ENCODE results near the gene CCDC57. TPM values are rescaled to one million over a fixed set of nuclear protein-coding genes. Genes with fewer than 3 reads are reported as not detected.
"Not testable (repeated sequence)": the region's sequence is repeated elsewhere in the genome, so short reads cannot be mapped to it uniquely, and the experiment has no call there.

CCDC57 gene
- 27.2 TPM for polyA plus RNA-seq (2012; ENCODE audit: insufficient read depth, insufficient read length)

DNA sequence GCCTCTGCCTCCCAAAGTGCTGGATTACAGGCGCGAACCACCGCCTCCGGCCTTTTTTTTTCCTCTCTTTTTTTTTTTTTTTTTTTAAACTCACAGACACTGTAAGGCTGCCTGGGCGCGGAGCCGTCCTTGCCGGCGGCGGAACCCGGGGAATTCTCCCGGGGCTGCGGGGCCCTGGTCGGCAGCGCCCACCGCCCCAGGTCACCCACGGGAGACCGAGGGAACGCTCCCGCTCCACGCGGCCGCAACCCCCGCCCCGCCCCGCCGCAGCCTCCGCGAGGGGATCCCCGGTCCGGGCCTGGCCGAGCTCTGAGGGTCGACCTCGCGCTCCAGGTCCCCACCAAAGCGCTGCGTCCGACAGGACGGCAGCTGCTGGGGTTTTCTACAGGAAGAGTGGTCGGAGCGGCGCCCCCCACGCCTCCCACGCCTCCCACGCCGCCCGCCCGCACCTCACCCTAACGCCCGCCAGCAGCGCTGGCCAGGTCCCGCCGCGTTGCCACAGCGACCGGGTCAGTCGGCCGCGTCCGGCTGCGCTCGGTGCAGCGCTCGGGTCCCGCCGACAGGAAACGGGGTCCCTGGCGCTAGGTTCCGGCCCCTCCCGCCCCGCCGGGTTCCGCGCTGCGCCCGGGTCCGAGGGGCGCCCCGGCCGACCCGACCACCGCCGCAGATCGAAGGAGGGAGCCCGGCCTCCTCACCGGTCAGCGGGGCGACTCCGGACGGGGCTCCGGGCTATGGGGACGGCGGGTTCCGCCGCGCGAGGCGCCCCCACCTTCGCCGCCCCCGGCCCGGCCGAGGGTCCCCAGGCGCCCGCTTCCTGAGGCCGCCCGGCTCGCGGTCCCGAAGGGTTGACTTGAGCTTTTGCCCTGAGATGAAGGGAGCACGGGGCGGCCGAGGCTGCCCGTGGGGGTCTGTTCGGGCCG, at the start of gene CCDC57:
Gene CCDC57, minus strand, starts transcription at position 512 of the 920 bp plus-strand sequence. CDS start 10,898 bp downstream, outside the sequence.
- peak within 1 kb of the TSS; percentile 62 for H3K4me3 ChIP-seq (ENCODE audit: low read length)
- no peak for DNase-seq (ENCODE audit: low read depth, low spot score)

DNA sequence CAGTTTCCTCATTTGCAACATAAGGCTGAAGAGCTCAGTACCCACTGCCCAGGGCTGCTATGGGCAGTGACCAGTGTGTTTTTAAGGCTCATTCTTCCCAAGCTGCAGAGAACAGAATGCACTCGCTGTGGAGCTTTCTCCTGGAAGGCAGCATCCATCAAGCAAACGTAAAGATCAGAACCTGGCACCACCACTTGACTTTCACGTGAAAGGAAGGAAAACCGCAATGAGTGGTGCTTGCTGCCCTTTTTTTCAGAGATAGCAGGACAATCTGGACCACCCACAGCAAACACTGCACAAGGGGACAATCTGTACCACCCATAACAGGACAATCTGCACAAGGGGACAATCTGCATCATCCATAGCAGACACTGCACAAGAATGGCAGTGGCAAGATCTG, 49.7 kb upstream of the CCDC57 start:
- no peak for DNase-seq (ENCODE audit: low read depth, low spot score)
- no peak overlapping the region for H3K4me3 ChIP-seq (ENCODE audit: low read length)

DNA sequence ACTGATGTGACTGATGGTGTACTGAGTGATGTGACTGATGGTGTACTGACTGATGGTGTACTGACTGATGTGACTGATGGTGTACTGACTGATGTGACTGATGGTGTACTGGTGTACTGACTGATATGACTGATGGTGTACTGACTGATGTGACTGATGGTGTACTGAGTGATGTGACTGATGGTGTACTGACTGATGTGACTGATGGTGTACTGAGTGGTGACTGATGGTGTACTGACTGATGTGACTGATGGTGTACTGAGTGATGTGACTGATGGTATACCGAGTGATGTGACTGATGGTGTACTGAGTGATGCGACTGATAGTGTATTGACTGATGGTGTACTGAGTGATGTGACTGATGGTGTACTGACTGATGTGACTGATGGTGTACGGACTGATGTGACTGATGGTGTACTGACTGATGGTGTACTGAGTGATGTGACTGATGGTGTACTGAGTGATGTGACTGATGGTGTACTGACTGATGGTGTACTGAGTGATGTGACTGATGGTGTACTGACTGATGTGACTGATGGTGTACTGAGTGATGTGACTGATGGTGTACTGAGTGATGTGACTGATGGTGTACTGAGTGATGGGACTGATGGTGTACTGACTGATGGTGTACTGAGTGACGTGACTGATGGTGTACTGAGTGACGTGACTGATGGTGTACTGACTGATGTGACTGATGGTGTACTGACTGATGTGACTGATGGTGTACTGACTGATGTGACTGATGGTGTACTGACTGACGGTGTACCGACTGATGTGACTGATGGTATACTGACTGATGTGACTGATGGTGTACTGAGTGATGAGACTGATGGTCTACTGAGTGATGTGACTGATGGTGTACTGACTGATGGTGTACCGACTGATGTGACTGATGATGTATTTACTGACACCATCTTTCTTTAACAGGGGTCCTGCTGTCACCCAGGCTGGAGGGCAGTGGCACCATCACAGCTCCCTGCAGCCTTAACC, 47.6 kb upstream of the CCDC57 start:
- not testable (repeated sequence) for H3K4me3 ChIP-seq (ENCODE audit: low read length); DNase-seq (ENCODE audit: low read depth, low spot score)

DNA sequence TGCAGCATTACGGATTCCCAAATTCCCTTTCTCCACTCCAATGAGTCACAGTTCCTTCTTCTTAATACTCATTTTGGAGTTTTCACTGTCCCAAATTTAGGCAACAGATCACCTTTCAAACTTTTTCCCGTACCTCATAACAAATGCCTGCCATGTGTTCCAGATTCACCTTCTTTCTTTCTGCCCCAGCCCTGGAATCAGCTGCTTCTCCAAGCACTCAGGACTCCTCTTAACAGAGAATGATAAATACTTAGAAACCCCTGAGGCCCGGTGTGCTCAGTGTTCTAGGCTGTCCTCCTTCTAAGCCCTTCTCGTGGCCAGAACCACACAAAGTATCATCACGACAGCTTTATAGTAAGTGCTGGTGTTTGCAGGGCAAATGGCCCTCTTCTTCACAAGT, 45.9 kb upstream of the CCDC57 start:
- H3K4me3 ChIP-seq (ENCODE audit: low read length): no peak overlapping the region
- DNase-seq (ENCODE audit: low read depth, low spot score): no peak

DNA sequence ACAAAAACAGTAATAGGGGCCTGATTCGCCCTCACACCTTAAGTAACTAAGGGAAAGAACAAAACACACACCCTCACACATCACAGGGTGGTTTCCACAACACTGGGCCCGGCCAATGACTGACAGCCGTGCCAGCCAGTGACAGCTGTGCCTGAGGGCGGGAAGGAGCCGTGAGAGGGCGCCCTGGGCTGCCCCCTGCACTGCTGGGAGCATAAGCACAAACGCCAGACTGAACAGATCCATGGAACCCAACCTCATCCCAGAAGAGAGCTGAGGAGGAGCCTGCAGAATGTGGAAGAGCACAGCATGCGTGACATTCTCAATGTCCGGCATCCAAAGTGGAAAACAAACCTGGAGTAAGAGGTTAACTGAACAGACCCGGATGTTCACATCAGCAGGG, 44.8 kb upstream of the CCDC57 start:
- DNase-seq (ENCODE audit: low read depth, low spot score): no peak
- no peak overlapping the region for H3K4me3 ChIP-seq (ENCODE audit: low read length)

- no peak for DNase-seq (ENCODE audit: low read depth, low spot score)
- H3K4me3 ChIP-seq (ENCODE audit: low read length): no peak overlapping the region
Observed at GRCh38 chr17:82256242-82256885, 43.7 kb upstream of the CCDC57 start.

DNA sequence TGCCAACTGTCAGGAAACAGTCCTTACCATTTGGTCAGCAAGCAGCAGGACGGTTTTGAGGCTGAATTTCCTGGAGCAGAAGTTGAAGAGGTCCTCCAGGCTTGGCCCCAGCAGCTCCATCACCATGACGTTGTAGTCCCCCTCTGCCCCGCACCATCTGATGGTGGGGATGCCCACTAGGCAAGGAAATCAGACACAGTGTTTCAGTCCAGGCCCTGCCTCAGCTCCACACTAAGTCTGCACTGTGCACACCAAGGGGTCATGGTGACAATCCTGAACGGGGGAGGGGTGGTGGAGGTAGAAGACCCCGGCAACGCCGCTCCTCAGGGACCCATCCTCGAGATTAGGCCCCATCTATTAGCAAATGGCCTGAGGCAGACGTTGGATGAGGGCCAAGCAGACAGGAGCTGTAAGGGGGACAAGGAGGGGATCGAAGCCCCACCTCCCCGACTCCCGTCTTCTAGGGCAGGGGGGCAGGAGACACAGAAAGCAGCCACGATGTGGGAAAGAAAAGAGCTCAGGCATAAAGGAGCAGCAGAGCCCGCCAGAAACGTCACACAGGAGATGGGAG, 42.8 kb upstream of the CCDC57 start:
- H3K4me3 ChIP-seq (ENCODE audit: low read length): no peak overlapping the region
- DNase-seq (ENCODE audit: low read depth, low spot score): no peak

DNA sequence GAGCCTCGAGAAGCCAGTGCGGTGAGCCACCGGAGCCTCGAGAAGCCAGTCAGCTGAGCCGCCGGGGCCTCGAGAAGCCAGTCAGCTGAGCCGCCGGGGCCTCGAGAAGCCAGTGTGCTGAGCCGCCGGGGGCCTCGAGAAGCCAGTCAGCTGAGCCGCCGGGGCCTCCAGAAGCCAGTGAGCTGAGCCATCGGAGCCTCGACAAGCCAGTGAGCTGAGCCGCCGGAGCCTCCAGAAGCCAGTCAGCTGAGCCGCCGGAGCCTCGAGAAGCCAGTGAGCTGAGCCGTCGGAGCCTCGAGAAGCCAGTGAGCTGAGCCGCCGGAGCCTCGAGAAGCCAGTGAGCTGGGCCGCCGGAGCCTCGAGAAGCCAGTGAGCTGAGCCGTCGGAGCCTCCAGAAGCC, 42.1 kb upstream of the CCDC57 start:
- H3K4me3 ChIP-seq (ENCODE audit: low read length); DNase-seq (ENCODE audit: low read depth, low spot score): not testable (repeated sequence)

- not testable (repeated sequence) for DNase-seq (ENCODE audit: low read depth, low spot score)
Observed at GRCh38 chr17:82254096-82254495, 41.5 kb upstream of the CCDC57 start.

DNA sequence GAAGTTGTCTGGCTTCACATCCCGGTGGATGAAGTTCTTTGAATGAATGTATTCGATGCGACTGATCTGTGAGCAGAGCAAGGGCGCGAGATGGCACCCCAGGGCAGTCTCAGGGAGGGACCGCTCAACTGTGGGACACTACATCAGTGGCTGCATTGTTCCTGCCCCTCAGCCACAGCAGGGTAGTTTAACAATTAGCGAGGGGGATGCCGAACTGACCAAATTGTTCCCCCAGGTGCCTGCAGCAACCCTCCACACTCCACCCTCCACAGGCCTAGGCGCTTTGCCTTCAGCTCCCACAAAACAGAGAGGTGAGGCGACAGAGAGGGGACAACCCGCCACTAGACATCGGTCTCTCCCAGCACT, 40.5 kb upstream of the CCDC57 start:
- DNase-seq (ENCODE audit: low read depth, low spot score): no peak
- no peak overlapping the region for H3K4me3 ChIP-seq (ENCODE audit: low read length)

More at GRCh38 chr17:82254096-82254495, 41.5 kb upstream of the CCDC57 start:
- H3K4me3 ChIP-seq (ENCODE audit: low read length): not testable (repeated sequence)

DNA sequence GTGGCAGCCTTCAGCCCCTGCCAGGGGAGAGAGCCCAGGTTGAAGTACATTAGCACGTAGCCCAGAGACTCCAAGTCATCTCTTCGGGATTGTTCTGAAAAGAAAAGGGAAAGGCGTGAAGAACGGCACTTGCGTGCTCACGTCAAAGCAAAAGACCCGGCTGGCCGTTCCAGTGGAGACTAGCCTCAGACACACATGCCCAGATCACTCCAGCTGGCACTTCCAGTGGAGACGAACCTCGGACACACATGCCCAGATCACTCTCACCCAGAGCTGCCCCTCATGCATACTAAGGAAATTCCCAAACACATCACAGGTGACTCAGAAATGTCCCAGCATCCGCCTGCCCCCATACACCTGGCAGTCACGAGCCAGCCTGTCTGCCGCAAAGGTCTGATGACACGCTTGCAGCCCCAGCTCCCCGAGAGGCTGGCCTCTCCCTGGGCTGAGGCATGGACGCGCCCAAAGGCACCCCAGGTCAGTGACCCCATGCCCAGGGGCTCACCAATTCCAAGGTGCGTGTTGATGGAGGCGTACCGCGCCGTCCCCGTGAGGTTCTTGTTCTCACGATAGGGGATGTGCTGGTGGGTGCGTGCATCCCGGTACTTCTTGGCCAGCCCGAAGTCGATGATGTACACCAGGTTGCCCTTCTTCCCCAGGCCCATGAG, 40.0 kb upstream of the CCDC57 start:
- H3K4me3 ChIP-seq (ENCODE audit: low read length): no peak overlapping the region
- DNase-seq (ENCODE audit: low read depth, low spot score): no peak

GRCh38 chr17:82250868-82251500, 38.3 kb upstream of the CCDC57 start:
- DNase-seq (ENCODE audit: low read depth, low spot score): no peak
- H3K4me3 ChIP-seq (ENCODE audit: low read length): no peak overlapping the region

DNA sequence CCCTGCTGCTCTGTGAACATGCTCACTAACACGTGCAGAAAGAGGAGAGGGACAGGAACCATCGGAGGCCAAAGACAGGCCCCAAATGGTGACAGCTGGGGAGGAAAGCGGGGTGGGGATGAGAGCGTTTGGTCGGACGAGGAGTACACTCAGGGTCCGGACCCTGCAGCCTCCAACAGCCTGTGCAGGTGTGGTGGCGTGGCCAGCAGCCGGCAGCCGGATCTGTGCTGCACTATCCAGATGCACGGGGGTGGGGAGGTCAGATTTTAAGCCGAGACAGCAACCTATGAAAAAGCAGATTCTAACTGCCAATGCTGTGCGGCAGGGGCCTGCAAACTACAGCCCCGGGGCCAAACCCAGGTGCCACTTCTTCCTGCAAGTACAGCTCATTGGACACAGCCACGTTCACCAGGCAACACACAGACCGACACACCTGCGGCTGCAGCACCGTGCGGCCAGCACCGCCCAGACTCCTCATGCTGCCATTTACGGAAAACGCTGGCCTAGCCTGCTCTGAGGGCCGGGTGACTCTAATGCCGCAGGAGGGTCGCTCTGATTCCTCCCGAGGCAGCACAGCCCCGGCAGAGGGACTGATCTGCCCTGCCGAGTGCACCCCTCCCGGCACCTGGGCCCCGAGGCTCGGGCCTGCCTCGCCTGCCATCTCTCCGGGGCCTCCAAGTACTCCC, 37.4 kb upstream of the CCDC57 start:
- DNase-seq (ENCODE audit: low read depth, low spot score): no peak
- H3K4me3 ChIP-seq (ENCODE audit: low read length): no peak overlapping the region

- no peak overlapping the region for H3K4me3 ChIP-seq (ENCODE audit: low read length)
- no peak for DNase-seq (ENCODE audit: low read depth, low spot score)
Observed at GRCh38 chr17:82248815-82249674, 36.4 kb upstream of the CCDC57 start.

DNA sequence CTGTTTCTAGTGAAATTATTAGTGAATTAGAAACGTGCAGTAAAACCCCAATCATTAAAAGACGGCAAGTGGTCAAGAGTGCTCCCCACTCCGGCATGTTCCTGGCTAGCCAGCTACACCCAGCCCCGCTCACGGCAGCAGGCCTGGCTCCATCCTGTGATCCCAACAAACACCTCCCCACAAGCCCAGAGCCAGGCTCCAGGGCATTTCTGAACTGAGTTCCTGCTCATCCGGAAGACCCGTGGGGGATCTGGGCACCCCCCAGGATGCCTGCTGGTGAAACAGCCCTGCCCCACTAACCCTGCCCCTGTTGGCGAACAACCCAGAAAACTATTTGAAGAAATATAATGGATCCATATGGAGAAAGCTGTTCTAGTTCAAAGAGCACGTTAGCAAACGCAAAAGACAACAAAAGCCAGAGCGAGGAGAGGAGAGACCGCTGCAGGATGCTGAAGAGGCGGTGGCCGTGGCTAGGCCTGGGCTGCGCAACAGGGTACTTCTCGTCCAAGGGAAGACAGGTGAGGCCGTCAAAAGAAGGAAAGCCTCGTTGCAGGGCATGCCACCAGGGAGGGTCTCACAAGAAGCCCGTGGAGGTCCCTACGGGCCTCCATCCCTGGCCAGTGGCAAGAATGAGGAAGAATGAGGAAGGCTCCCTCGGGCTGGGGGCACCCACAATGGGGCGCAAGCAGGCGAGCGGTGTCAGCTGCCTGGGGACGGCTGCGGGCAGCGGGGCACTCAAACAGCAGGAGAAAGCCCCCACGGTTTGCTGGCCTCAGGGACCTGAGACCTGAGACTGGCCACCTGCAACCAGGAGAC, 35.4 kb upstream of the CCDC57 start:
- DNase-seq (ENCODE audit: low read depth, low spot score): no peak
- no peak overlapping the region for H3K4me3 ChIP-seq (ENCODE audit: low read length)
